NOMO-1 treated with DMSO at 0.1 percent for 48 hours (cell line): ENCODE data around the gene ABCA10.
"Not testable (repeated sequence)": the region's sequence is repeated elsewhere in the genome, so short reads cannot be mapped to it uniquely, and the experiment has no call there.

Source experiments
- DNase-seq: peaks from one replicate; lab custom pipeline; 2025; ENCODE audit not compliant: unreplicated experiment; lab: John Stamatoyannopoulos, UW

Gene ABCA10

DNA sequence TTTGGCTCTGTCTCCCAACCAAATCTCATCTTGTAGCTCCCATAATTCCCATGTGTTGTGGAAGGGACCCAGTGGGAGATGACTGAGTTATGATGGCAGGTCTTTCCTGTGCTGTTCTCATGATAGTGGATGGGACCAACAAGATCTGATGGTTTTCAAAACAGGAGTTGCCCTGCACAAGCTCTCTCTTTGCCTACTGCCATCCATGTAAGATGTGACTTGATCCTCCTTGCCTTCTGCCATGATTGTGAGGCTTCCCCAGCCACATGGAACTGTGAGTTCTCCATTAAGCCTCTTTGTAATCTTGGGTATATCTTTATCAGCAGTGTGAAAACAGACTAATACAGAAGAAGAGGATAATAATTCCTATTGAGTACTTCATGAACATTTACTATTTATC, 60.0 kb downstream of the ABCA10 start:
- not testable (repeated sequence) for DNase-seq

DNA sequence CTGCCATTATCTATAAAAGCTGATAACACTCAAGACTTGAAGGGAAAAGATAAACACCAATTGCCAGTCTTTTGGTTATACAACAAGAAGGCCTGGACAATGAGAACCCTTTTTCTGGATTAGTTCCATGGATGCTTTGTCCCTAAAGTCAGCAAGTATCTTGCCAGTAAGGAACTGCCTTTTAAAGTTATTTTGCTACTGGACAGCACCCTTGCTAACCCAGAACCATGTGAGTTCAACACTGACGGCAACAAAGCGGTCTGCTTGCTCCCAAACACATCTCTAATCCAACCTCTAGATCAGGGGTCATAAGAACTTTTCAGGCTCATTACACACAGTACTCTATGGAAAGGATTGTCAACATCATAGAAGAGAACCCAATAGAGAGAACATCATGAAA, 61.7 kb downstream of the ABCA10 start:
- no peak for DNase-seq

DNA sequence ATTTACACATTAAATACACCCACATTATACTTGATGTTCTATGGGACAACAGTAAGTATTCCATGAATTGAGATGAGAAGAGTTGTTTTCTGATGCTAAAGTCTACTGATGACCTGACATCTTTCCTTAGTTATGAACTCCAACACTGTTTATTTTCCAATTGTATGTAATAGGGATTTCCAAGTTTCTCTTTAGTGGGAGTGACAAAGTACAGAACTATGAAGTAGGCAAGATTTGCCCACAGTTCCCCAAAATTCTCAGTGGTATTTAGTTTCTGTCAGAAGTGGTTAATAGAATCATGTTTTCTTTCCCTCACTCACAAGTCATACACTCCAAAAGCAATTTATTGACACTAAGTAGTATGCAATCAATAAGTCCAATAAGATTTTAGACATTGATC, 64.4 kb downstream of the ABCA10 start:
- DNase-seq: no peak

- DNase-seq: no peak
Measured at GRCh38 chr17:69159418-69159817, 69.2 kb downstream of the ABCA10 start.

DNA sequence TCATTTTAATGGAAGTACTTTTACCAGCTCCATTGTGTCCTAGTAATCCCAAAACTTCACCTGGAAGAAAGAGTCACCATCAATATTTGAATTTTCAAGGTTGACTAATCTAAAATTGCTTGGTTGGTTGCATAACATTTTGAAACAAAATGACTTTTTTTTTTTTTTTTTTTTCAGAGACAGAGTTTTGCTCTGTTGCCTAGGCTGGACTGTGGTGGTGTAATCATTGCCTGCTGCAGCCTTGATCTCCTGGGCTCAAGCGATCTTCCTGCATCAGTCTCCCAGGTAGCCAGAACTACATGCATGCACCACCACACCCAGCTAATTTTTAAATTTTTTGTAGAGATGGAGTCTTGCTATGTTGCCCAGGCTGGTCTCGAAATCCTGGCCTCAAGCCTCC, 74.4 kb downstream of the ABCA10 start:
- DNase-seq: peak; percentile 27

DNA sequence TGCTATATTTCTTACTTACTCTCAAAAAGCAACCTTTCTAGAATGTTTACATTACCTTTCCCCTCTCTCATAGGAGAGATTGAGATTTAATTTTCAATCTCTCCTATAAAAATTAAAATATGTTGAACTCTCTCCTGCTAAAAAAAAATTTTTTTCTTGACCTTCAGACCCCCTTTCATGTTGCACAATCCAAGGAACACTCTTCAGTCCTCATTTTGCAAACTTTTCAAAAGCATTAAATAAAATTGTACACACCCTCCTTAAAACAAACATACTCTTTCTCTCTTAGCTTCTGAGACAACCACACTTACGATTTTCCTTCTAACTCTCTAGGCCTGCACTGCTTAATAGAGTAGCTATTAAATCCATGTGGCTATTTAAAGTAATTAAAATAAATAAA, 78.3 kb downstream of the ABCA10 start:
- DNase-seq: no peak

- DNase-seq: no peak
Measured at GRCh38 chr17:69147460-69147859, 81.2 kb downstream of the ABCA10 start.

- DNase-seq: no peak
Measured at GRCh38 chr17:69144331-69145255, 84.0 kb downstream of the ABCA10 start.

DNA sequence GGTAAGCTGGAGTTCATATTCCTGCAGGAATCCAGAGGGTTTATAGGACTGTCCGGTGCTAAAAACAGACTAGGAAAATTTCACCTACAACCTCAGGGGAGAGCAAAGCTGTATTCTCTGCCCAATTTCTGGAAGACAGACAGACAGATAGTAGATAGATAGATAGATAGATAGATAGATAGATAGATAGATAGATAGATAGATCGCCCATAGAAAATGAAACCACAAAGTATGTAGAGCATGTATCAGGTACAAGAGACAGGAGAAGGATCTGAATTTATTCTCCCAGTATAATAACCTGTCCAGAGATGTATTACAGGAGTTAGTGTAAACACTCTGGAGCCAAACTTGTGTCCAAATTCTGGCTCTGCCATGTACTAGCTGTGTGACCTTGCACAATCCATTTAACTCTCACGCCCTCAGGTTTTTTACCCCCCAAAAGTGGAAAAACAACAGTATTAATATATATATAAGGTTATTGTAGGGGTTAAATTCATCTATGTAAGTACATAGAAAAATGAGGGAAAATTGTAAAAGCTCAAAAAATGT, 84.9 kb downstream of the ABCA10 start:
- DNase-seq: no peak

DNA sequence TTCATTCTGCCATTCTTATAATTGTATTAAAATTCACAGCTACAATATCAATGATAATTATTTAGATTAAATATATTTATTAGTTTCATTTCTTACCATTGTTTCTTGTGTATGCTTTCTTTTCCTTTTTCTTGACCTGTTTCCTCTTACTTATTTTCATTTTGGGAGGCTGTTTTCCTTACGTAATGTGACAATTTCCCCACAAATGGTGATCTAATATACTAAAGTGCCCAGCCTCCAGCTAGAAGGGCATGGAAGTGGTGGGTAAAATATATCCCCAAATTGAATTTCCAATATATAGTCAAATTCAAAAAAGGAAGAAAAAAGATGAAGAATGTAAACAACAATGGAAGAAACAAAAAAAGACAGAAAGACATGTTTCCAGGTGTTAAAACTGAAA, 85.5 kb downstream of the ABCA10 start:
- DNase-seq: no peak

GRCh38 chr17:69142175-69142802, 86.3 kb downstream of the ABCA10 start:
- no peak for DNase-seq

DNA sequence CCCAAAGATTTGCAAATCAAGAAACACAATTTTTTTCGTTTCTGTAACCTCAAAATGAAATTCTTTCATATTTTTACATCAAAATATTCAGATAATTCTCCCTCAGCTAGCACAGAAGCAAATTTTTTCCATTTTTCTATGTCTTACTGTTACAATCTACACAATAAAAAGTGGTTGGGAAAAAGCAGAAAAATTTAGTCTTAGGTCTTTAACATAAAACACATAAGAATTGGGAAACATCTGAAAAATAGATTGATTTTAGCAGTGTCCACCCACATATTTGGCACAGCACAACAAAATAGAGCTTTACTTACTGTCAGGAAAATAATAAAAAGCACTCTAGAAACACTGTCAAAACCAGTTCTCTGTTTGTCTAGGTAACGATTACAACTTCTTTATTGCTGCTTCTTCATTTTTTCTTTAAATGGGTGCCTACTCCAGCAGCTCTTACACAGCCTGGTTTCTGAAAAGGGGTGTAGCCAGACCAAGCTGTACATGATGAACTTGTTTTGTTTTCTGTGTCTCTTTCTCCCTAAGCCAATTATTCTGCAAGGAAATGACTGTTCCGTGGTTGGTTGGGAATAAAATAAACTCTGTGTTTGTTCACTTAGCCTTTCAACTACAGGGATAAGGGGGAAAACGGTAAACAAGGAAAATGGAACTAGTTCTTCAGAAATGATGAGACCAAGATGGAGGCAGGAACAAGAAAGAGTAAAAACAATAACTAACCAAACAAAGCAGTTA, 87.0 kb downstream of the ABCA10 start, which contains the start of gene ABCA6:
Gene ABCA6, minus strand, starts transcription at position 465 of the 744 bp plus-strand sequence. CDS start 1,192 bp downstream, outside the sequence.
- DNase-seq: peak; percentile 29

- no peak for DNase-seq
Measured at GRCh38 chr17:69134112-69134511, 94.5 kb downstream of the ABCA10 start.

DNA sequence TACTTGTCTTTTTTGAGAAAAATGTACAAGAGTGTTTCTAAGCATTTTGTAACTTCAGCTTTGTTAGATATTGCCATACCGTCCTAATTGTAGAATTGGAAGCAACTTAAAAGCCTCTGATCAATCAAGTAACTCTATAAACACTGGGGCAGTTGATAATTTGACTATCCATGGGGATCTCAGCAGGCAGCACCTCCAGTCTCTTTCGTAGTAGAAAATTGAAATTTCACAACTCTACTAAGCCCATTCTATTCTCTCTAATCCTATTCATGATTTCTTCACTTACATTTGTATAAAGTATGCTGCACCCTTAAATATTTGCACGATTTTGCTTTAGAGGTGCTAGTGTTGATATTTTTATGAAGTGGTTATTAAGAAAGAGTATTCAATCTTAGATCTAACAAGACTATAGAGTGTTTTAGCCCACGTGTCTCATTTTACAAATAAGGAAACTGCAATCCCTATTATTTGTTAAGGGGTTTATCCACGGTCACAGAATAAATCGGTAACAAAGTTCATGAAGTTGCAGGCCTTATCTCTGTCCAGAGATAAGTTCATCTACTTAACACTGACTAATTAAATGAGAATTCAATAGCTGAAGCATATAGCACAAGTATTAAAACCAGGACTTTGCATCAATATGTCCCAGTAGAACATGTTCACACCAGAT, 97.9 kb downstream of the ABCA10 start:
- DNase-seq: no peak

GRCh38 chr17:69123626-69124025, 105.0 kb downstream of the ABCA10 start:
- DNase-seq: no peak

- DNase-seq: no peak
Measured at GRCh38 chr17:69122065-69122464, 106.6 kb downstream of the ABCA10 start.

GRCh38 chr17:69117855-69118784, 110.5 kb downstream of the ABCA10 start:
- peak; percentile 35 for DNase-seq

- no peak for DNase-seq
Measured at GRCh38 chr17:69111794-69112193, 116.8 kb downstream of the ABCA10 start.

DNA sequence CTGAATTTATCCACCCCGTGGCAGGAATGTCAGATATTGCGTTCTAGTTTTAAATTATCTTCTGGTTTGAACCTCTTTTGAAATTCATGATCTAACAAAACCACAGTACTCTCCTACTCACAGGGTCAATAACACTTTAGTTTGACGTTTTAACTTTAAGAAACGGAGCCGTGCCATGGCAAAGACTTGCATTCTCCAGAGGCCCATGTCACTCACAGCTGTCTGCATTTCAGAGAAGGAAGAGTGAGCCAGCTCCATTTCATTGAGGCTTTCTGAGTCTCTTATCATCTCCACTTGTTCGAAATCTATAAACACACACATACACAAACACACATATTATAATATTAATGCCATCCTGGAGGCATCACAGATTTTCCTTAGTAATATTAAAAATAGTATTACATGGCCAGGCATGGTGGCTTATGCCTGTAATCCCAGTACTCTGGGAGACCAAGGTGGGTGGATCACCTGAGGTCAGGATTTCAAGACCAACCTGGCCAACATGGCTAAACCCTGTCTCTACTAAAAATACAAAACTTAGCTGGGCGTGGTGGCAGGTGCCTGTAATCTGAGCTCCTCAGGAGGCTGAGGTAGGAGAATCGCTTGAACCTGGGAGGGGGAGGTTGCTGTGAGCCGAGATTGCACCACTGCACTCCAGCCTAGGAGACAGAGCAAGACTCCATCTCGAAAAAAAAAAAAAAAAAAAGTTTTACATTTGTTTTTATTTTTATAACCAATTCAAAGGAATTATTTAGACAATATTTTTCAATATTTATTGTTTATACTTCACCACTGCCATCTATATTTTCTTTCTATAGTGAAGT, 122.5 kb downstream of the ABCA10 start:
- DNase-seq: no peak
